GM23338 (cell line): ENCODE results near the gene ITGA8. TPM values are rescaled to one million over a fixed set of nuclear protein-coding genes. Genes with fewer than 3 reads are reported as not detected.

Experiments used
- ATAC-seq: fragments of 200-7000 bp; cut with Tn5 transposase; 3 replicates; pipeline ENCODE4 v1.9.1; 2020
- DNase-seq: peaks from one replicate; pipeline ENCODE4 v3.0.0-alpha.2; 2015; ENCODE audit warnings: low spot score
- H2AFZ ChIP-seq: fragments of 200-600 bp; sonication (generic); 2 replicates; pipeline ENCODE4 v1.8.0; 2016; ENCODE audit warnings: antibody characterized with exemption, mild to moderate bottlenecking, moderate library complexity
- H3F3A ChIP-seq: fragments of 200-600 bp; sonication (generic); replicated peaks from 2 replicates; pipeline ENCODE4 v1.8.0; 2017; ENCODE audit warnings: antibody characterized with exemption, mixed run types, low read depth
- H3K27ac ChIP-seq: fragments of 200-600 bp; sonication (generic); 2 replicates; pipeline ENCODE4 v1.6.1; 2016; ENCODE audit warnings: low read depth
- H3K27me3 ChIP-seq: fragments of 200-600 bp; sonication (generic); 2 replicates; pipeline ENCODE4 v1.8.0; 2016; ENCODE audit warnings: mild to moderate bottlenecking, mixed run types, moderate library complexity; ENCODE audit not compliant: insufficient read depth
- H3K36me3 ChIP-seq: fragments of 200-600 bp; sonication (generic); 2 replicates; pipeline ENCODE4 v1.8.0; 2016; ENCODE audit warnings: mild to moderate bottlenecking; ENCODE audit not compliant: insufficient read depth
- H3K4me1 ChIP-seq: fragments of 200-600 bp; sonication (generic); 2 replicates; pipeline ENCODE4 v1.8.0; 2016; ENCODE audit warnings: mild to moderate bottlenecking, moderate library complexity; ENCODE audit not compliant: insufficient read depth
- H3K4me2 ChIP-seq: fragments of 200-600 bp; sonication (generic); 2 replicates; pipeline ENCODE4 v1.7.1; 2017; ENCODE audit warnings: mixed run types
- H3K4me3 ChIP-seq: fragments of 200-600 bp; sonication (generic); 2 replicates; pipeline ENCODE4 v1.6.1; 2016; ENCODE audit warnings: mixed run types
- H3K79me2 ChIP-seq: fragments of 200-600 bp; sonication (generic); replicated peaks from 2 replicates; pipeline ENCODE4 v1.8.0; 2017; ENCODE audit warnings: mild to moderate bottlenecking; ENCODE audit not compliant: insufficient read depth
- H3K9me2 ChIP-seq: fragments of 200-600 bp; sonication (generic); 2 replicates; pipeline ENCODE4 v1.8.0; 2017; ENCODE audit not compliant: insufficient read depth
- H4K20me1 ChIP-seq: fragments of 200-600 bp; sonication (generic); replicated peaks from 2 replicates; pipeline ENCODE4 v1.8.0; 2017; ENCODE audit warnings: mild to moderate bottlenecking; ENCODE audit not compliant: insufficient read depth
- H3K27ac Mint-ChIP-seq: 2 replicates; pipeline ENCODE4 v1.8.0; 2020; ENCODE audit warnings: inconsistent platforms, mild to moderate bottlenecking, moderate library complexity, mixed read lengths
- H3K27me3 Mint-ChIP-seq: 3 replicates; pipeline ENCODE4 v1.8.0; 2022; ENCODE audit warnings: low read depth, mild to moderate bottlenecking, moderate library complexity, mixed read lengths, inconsistent platforms; ENCODE audit not compliant: insufficient read depth, poor library complexity
- H3K36me3 Mint-ChIP-seq: 3 replicates; pipeline ENCODE4 v1.8.0; 2021; ENCODE audit warnings: low read depth, mild to moderate bottlenecking, inconsistent platforms, moderate library complexity, mixed read lengths
- H3K4me1 Mint-ChIP-seq: 3 replicates; pipeline ENCODE4 v1.8.0; 2020; ENCODE audit warnings: mild to moderate bottlenecking, inconsistent platforms, mixed read lengths
- H3K4me3 Mint-ChIP-seq: 3 replicates; pipeline ENCODE4 v1.8.0; 2021; ENCODE audit warnings: moderate library complexity, mild to moderate bottlenecking, inconsistent platforms, mixed read lengths
- H3K9me3 Mint-ChIP-seq: 3 replicates; pipeline ENCODE4 v1.8.0; 2020; ENCODE audit warnings: moderate library complexity, mild to moderate bottlenecking, inconsistent platforms, mixed read lengths
- CREB1 ChIP-seq: fragments of 250-450 bp; sonication (Bioruptor Pico); IDR thresholded peaks from 2 replicates; pipeline ENCODE4 v1.5.0; 2020; ENCODE audit warnings: low read depth, mild to moderate bottlenecking, moderate library complexity
- EZH2 ChIP-seq: fragments of 200-600 bp; sonication (generic); IDR thresholded peaks from one replicate; pipeline ENCODE4 v1.8.0; 2017; ENCODE audit warnings: antibody characterized with exemption, mild to moderate bottlenecking, low read depth; ENCODE audit not compliant: unreplicated experiment
- EZH2phosphoT487 ChIP-seq: fragments of 200-600 bp; sonication (generic); IDR thresholded peaks from one replicate; pipeline ENCODE4 v1.8.1; 2018; ENCODE audit warnings: antibody characterized with exemption; ENCODE audit not compliant: unreplicated experiment
- JUNB ChIP-seq: IDR thresholded peaks from one replicate; pipeline ENCODE4 v1.6.1; 2016; ENCODE audit warnings: antibody characterized with exemption; ENCODE audit not compliant: unreplicated experiment
- POLR2AphosphoS5 ChIP-seq: IDR thresholded peaks from 2 replicates; pipeline ENCODE4 v1.6.1; 2016; ENCODE audit warnings: antibody characterized with exemption, low read depth
- STAT1 ChIP-seq: IDR thresholded peaks from one replicate; pipeline ENCODE4 v1.6.1; 2016; ENCODE audit warnings: antibody characterized with exemption; ENCODE audit not compliant: unreplicated experiment
- ZNF114 ChIP-seq: fragments of 250-450 bp; sonication (Bioruptor Pico); IDR thresholded peaks from 2 replicates; pipeline ENCODE4 v1.5.0; 2020; ENCODE audit warnings: mild to moderate bottlenecking, moderate library complexity
- ZNF331 ChIP-seq: fragments of 250-450 bp; sonication (Bioruptor Pico); IDR thresholded peaks from 2 replicates; pipeline ENCODE4 v1.5.0; 2020; ENCODE audit warnings: low read depth, mild to moderate bottlenecking, moderate library complexity
- ZNF462 ChIP-seq: fragments of 250-450 bp; sonication (Bioruptor Pico); IDR thresholded peaks from 2 replicates; pipeline ENCODE4 v1.5.0; 2020; ENCODE audit warnings: mild to moderate bottlenecking, moderate library complexity
- polyA plus RNA-seq: library from polyadenylated mRNA; unstranded; fragments of >200 nt; fragmentation: Nextera tagmentation; extraction: Ambion mirVana; gene quantifications from 2 replicates; pipeline ENCODE4 v1.2.1, GENCODE V29; 2016
- total RNA-seq: library from RNA; depleted of rRNA; stranded (reverse); fragments of >200 nt; shearing (Covaris generic); gene quantifications from 2 replicates; pipeline ENCODE4 v1.2.3, GENCODE V29; 2014
- TF ChIP-seq, protein P1 (sequence below), 2 experiments: fragments of 200-600 bp in 1 of 2; sonication (generic) in 1 of 2; conservative IDR thresholded peaks; 2 replicates each; pipeline versions ENCODE4 v1.5.1 to v1.6.1; 2016 to 2017; ENCODE audit warnings: antibody characterized with exemption in 2 of 2, low read depth in 2 of 2, mild to moderate bottlenecking in 2 of 2, moderate library complexity in 1 of 2
- TF ChIP-seq, protein P2 (sequence below): IDR thresholded peaks from one replicate; pipeline ENCODE4 v1.6.1; 2018; ENCODE audit warnings: antibody characterized with exemption; ENCODE audit not compliant: unreplicated experiment

ITGA8 gene
- total and polyA plus RNA-seq, 2 experiments from 2014 or later = not detected

DNA sequence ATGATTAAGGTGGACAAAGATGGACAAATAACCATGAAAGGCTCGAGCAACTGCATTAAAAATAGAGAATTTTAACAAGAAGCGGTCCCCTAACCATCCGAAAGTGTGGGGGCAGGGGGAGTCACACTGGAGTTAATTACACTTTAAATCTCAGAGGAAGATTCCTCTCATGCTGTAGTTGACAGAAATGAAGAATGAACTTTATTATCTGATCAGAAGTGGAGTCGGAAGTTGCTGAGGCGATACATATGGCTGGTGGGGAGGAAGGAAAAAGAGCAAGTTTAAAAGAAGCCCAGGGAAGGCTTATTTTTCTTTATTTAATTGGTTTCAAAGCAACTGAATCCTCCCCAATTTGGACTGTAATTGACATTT lies 246.3 kb downstream of the ITGA8 start:
- H3K36me3 Mint-ChIP-seq = no peaks in the 10 kb centered on the region
- H3K27ac Mint-ChIP-seq = no peak overlapping the region
- peak overlapping the region; percentile 20; the same call in 2 of the 3 replicates for H3K4me3 Mint-ChIP-seq
- peaks cover 36% of the 10 kb centered on the region for H3K4me1 Mint-ChIP-seq
- TF ChIP-seq ZNF331 (CRISPR knock-in tag) (no peak), ZNF462 (CRISPR knock-in tag) (no peak), JUNB (no peak), STAT1 (no peak), ZNF114 (CRISPR knock-in tag) (no peak), EZH2 (no peak), CREB1 (no peak), POLR2AphosphoS5 (no peak), EZH2phosphoT487 (no peak)
- TF ChIP-seq, protein P1, sequence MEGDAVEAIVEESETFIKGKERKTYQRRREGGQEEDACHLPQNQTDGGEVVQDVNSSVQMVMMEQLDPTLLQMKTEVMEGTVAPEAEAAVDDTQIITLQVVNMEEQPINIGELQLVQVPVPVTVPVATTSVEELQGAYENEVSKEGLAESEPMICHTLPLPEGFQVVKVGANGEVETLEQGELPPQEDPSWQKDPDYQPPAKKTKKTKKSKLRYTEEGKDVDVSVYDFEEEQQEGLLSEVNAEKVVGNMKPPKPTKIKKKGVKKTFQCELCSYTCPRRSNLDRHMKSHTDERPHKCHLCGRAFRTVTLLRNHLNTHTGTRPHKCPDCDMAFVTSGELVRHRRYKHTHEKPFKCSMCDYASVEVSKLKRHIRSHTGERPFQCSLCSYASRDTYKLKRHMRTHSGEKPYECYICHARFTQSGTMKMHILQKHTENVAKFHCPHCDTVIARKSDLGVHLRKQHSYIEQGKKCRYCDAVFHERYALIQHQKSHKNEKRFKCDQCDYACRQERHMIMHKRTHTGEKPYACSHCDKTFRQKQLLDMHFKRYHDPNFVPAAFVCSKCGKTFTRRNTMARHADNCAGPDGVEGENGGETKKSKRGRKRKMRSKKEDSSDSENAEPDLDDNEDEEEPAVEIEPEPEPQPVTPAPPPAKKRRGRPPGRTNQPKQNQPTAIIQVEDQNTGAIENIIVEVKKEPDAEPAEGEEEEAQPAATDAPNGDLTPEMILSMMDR (conservative IDR thresholded peaks at IDR 0.05; ENCODE audit: low read depth in 2 of 2) = no peak
- TF ChIP-seq, protein P2, sequence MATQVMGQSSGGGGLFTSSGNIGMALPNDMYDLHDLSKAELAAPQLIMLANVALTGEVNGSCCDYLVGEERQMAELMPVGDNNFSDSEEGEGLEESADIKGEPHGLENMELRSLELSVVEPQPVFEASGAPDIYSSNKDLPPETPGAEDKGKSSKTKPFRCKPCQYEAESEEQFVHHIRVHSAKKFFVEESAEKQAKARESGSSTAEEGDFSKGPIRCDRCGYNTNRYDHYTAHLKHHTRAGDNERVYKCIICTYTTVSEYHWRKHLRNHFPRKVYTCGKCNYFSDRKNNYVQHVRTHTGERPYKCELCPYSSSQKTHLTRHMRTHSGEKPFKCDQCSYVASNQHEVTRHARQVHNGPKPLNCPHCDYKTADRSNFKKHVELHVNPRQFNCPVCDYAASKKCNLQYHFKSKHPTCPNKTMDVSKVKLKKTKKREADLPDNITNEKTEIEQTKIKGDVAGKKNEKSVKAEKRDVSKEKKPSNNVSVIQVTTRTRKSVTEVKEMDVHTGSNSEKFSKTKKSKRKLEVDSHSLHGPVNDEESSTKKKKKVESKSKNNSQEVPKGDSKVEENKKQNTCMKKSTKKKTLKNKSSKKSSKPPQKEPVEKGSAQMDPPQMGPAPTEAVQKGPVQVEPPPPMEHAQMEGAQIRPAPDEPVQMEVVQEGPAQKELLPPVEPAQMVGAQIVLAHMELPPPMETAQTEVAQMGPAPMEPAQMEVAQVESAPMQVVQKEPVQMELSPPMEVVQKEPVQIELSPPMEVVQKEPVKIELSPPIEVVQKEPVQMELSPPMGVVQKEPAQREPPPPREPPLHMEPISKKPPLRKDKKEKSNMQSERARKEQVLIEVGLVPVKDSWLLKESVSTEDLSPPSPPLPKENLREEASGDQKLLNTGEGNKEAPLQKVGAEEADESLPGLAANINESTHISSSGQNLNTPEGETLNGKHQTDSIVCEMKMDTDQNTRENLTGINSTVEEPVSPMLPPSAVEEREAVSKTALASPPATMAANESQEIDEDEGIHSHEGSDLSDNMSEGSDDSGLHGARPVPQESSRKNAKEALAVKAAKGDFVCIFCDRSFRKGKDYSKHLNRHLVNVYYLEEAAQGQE = no peak
- DNase-seq (no peak), ATAC-seq (no peak)
- Histone ChIP-seq H3K4me2 (peak overlapping the region; percentile 26), H3K36me3 (no peaks in the 10 kb centered on the region), H3K4me3 (no peak overlapping the region), H4K20me1 (peaks cover 13% of the 10 kb centered on the region; the same call in 1 of the 2 replicates), H3K27ac (no peak overlapping the region), H2AFZ (no peak overlapping the region), H3K4me1 (peaks cover 13% of the 10 kb centered on the region), H3K79me2 (no peaks in the 10 kb centered on the region), H3K27me3 (peaks cover 100% of the 10 kb centered on the region), H3K9me2 (no peaks in the 10 kb centered on the region), H3F3A (no peaks in the 10 kb centered on the region)
- H3K9me3 Mint-ChIP-seq = no peaks in the 10 kb centered on the region; the same call in 2 of the 3 replicates
- peaks cover 88% of the 10 kb centered on the region for H3K27me3 Mint-ChIP-seq
